NT2/D1 (cell line): ENCODE measurements around the gene TRMT11.
"Not testable (repeated sequence)": the region's sequence is repeated elsewhere in the genome, so short reads cannot be mapped to it uniquely, and the experiment has no call there.

Experiments
- SUZ12 ChIP-seq: IDR thresholded peaks from 2 replicates; pipeline ENCODE4 v1.6.1; 2011; ENCODE audit not compliant: insufficient read length, insufficient read depth; ENCODE audit errors: extremely low read depth
- ZNF274 ChIP-seq: IDR thresholded peaks from 2 replicates; pipeline ENCODE4 v1.6.1; 2011; ENCODE audit warnings: mild to moderate bottlenecking, low read depth, low read length

- TF ChIP-seq ZNF274, SUZ12: not testable (repeated sequence)
These were observed 13.9 kb upstream of the TRMT11 start for GRCh38 chr6:125972478-125972877.
